Activated T-cell treated with anti-CD3 and anti-CD28 coated beads for 24 hours (primary cell): Measurements from ENCODE around the gene ANKRD28.
A peak's percentile ranks its signal among the peaks of the same experiment; 100 is the strongest.

Source experiments
- DNase-seq: peaks from one replicate; pipeline ENCODE4 v3.0.0-alpha.2; 2020; ENCODE audit warnings: low read depth

The ANKRD28 gene

GRCh38 chr3:15660055-15660935 is 137.5 kb downstream of the ANKRD28 start:
- no peak for DNase-seq

GRCh38 chr3:15659254-15659975 is 138.4 kb downstream of the ANKRD28 start:
- no peak for DNase-seq

- no peak for DNase-seq
Observed at GRCh38 chr3:15657016-15657415, 140.8 kb downstream of the ANKRD28 start.

GRCh38 chr3:15656342-15656741 is 141.4 kb downstream of the ANKRD28 start:
- no peak for DNase-seq

DNA sequence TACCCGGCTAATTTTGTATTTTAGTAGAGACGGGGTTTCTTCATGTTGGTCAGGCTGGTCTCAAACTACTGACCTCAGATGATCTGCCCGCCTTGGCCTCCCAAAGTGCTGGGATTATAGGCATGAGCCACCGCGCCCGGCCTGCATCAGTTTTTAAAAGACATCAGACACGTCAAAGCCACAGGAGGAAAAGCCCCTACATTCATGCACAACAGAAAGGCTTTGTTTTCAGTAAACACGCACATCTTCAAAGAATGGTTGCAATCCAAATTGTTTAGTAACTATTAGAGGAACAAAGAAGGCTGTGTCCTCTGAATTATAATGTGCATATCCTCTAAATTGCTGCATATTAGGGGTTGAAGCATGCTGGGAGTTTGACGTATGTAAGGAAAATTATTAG is 142.9 kb downstream of the ANKRD28 start:
- DNase-seq = no peak

- no peak for DNase-seq
Observed at GRCh38 chr3:15654127-15654526, 143.7 kb downstream of the ANKRD28 start.

- no peak for DNase-seq
Observed at GRCh38 chr3:15653321-15653720, 144.5 kb downstream of the ANKRD28 start.

GRCh38 chr3:15651396-15651795 is 146.4 kb downstream of the ANKRD28 start:
- no peak for DNase-seq

- DNase-seq = no peak
Observed at GRCh38 chr3:15649858-15650257, 147.9 kb downstream of the ANKRD28 start.

DNA sequence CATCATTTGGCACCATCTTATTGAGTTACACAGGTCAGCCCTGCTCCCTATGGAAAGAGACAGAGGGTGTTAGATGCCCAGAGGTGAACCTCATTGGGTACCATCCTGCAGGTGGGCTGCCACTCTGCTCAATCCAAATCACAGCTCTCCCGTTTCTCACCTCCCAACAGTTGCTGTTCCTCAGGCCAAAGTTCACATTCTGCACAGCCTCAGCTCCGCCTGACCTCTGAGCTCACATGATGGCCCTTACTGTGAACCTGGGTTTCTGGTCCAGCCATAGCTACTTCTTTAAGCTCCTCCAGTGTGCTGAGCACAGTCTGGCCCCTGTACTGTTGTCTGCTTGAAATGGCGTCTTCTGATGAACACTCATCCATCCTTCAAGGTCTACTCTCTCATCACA is 148.4 kb downstream of the ANKRD28 start:
- no peak for DNase-seq

DNA sequence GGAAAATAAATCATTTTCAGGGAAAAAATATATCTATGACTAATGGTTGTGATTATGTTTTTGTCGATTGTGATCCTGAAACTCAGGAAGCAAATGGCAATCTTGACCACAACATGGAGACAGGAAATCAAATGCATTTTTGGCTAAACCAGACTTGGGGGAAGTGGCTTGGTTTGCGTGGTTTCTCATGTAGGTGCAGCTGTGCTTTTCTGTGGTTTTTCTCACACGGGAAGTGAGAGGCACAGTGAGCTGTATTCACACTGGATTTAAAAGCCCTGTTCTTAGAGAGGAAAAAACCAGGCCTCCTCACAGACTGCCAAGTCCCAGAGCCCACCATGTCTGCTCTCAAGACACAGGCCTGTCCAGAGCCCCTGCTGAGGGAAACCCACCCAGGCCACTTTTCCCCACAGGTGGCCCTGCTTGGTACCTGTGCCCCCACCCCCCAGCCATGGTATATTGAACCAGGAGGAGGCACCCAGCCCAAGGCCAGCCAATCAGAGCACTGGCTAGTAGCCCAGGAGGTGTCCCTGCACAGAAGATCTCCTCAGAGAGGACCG is 150.1 kb downstream of the ANKRD28 start:
- DNase-seq = peak; percentile 55

GRCh38 chr3:15646851-15647511 is 150.8 kb downstream of the ANKRD28 start:
- no peak for DNase-seq

DNA sequence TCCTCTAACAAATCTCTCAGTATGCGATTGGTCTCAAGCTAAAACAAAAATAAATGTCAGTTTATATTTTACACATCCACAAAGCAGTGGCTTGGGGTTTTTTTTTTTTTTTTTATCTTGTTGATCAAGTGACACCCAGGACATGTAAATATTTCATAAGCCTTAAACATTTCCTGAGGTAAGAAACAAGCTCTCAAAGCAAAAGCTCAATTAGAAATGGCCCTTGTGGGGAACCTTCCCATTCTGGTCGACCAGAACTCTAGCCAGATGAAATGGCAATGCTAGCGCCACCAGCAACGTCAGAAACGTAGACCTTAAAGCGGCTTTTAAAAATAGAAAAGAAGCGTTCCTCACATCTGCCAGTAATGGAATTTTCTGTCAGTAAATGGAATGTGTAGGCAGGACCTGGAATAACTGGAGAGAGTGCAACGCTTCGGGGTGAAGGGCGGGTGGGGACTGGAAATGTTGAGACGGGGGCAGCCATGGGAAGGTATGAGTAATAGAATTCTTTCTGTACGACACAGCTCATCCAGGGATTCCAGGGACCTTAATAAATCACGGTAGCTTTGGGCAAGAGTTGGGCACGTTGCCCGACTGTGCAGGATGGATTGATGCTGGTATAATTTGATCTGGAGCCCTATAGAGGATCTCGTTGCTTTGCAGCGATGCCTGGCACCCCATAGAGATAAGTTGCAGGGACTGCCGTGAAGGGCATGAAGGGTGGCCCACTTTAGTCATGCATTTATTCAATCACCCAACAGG is 151.9 kb downstream of the ANKRD28 start:
- no peak for DNase-seq

DNA sequence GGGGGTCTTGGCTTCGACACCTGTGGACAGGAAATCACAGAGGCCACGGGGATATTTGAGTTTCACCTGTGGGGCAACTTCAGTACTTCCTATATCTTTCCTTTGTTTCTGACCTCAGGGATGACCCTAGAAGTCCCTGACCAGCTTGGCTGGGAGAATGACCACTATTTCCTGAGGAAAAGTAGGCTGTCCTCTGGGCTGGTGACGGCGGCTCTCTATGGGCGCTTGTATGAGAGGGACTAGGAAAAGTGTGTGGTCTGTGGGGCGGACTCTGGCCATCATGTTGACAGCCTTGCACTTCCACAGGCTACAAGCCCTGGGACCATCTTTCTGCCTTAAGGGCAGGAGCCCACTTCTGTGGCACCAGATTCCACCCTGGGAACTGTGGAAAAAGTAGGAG is 152.5 kb downstream of the ANKRD28 start:
- no peak for DNase-seq

- no peak for DNase-seq
Observed at GRCh38 chr3:15638891-15639262, 158.9 kb downstream of the ANKRD28 start.

GRCh38 chr3:15638193-15638890 is 159.4 kb downstream of the ANKRD28 start:
- DNase-seq = no peak

DNA sequence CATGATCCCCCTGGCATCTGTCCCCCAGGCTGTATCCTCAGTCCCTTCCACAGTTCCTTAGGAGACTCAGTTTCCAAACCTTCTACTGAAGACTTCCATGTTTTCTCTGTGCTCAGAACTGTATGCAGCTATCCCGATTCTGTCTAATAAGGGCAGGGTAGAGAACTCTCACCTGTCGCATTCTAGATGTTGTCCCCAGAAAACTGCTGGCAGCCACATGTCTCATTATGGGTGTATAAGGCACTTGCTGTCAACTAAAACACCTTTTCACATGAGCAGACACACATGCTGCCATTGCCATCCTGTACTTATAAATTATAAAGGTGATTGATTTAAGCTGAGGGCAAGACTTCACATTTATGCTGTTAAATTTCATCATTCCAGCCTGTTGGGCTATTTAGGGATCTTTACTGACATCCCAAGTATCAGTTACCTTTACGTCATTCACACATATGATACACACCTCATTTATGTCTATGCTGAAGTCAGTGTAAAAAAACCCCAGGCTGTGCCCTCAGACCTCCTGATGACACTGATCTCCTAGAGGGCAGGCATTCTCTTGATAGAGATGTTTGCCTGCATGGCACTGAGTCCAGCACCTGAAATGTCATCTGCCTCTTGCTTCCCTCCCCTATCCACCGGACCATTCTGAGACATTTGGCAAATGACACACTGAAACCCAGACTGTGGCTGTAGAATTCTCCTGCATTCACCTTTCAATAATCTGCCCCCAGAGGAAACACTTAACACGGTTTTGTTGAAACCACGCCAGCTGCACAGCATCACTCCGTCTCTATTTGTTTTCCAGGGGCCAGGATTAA is 160.4 kb downstream of the ANKRD28 start:
- no peak for DNase-seq

DNA sequence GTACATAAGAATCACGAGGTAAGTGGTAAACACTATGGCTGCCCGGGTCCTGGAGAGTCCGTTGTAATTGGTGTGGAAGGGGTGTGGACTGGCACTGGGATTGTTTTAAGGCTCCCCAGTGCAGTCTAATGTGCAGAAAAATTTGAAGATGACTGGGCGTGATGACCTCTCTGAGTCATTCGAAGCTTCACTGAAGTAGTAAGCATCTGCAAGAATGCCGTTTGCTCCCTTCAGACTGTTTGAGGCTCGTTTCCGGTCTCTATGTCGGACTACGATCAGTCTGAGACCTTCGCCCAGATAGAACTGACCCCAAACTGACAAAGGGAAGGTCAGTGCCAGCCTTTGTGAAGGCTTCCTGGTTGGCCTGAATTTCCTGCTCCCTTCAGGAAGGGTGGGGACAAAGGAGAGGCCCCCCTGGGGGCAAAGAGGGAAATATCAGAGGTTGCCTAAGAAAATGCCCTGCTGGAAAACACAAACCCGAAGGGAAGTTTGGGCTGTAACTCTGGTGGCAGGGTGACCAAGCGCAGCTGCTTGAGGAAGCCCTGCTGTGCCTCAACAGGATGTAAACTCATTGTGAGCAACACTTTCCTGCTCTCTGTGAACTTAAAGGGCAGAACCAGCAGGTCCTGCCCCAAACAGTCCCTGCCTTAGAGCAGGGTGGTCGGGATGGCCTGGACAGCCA is 161.6 kb downstream of the ANKRD28 start:
- DNase-seq = peak; percentile 34

DNA sequence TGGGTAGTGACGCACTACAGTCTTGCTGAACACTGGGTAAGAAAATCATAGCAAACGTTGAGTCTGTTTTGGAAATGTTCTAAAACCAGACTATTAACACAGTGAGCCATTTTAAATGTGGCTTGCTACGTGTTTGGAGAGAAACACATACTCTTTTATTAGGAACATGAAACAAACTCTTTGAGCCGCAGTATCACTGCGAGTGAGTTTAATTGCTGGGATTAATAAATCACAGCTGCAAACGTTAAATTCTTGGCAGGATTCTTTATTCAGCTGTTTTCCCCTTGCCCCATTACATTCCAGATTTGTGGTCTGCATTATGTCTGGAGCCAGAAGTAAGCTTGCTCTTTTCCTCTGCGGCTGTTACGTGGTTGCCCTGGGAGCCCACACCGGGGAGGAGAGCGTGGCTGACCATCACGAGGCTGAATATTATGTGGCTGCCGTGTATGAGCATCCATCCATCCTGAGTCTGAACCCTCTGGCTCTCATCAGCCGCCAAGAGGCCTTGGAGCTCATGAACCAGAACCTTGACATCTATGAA is 162.6 kb downstream of the ANKRD28 start:
- no peak for DNase-seq
